Mononuclear cell (primary cell): ENCODE measurements around the gene SNRPA1. TPM values are rescaled to one million over a fixed set of nuclear protein-coding genes. Genes with fewer than 3 reads are reported as not detected.

Source experiments
- H3K27me3 ChIP-seq: 2 replicates; pipeline ENCODE4 v1.6.0; 2011; ENCODE audit warnings: low read length, control low read depth; ENCODE audit not compliant: insufficient read depth
- H3K4me1 ChIP-seq: 2 replicates; pipeline ENCODE4 v1.5.1; 2011; ENCODE audit warnings: mild to moderate bottlenecking, low read length, control low read depth; ENCODE audit not compliant: insufficient read depth
- H3K4me3 ChIP-seq: 2 replicates; pipeline ENCODE4 v1.5.1; 2011; ENCODE audit warnings: mild to moderate bottlenecking, low read length, moderate library complexity
- H3K9me3 ChIP-seq: 2 replicates; pipeline ENCODE4 v1.5.1; 2011; ENCODE audit warnings: low read depth, mild to moderate bottlenecking, control low read depth, low read length
- total RNA-seq: library from RNA; depleted of rRNA; stranded (reverse); fragments of >200 nt; gene quantifications from one replicate; pipeline ENCODE4 v1.2.3, GENCODE V29; 2012

Gene SNRPA1
- total RNA-seq, 1 donor = 76.1 TPM

- H3K4me3 ChIP-seq = no peak overlapping the region
- peaks cover 83% of the 10 kb centered on the region for H3K4me1 ChIP-seq
- H3K27me3 ChIP-seq = no peaks in the 10 kb centered on the region
- no peaks in the 10 kb centered on the region for H3K9me3 ChIP-seq
Observed at GRCh38 chr15:101248274-101248673, 46.8 kb downstream of the SNRPA1 start.

GRCh38 chr15:101246824-101247745 is 48.0 kb downstream of the SNRPA1 start:
- no peaks in the 10 kb centered on the region for H3K9me3 ChIP-seq
- no peaks in the 10 kb centered on the region for H3K27me3 ChIP-seq
- H3K4me3 ChIP-seq = no peak overlapping the region
- H3K4me1 ChIP-seq = peaks cover 87% of the 10 kb centered on the region

DNA sequence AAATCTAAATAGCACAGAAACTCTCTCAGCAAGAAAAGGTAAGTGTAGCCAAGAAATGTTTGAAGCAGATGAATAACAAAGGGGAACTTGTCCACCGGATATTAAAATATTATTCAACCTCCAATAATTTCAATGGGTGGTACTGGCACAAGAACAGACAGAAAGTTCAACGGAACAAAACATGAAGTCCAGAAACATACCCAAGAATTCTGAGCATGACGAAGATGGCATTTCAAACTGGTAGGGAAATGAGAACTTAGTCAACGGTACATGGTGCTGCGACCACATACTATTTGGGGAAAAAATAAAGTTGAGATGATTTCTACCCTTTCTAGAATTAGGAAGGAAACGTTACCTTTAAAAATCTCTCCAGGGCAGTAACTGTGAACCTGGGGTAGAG is 48.7 kb downstream of the SNRPA1 start:
- H3K9me3 ChIP-seq = no peaks in the 10 kb centered on the region
- peaks cover 94% of the 10 kb centered on the region for H3K4me1 ChIP-seq
- no peaks in the 10 kb centered on the region for H3K27me3 ChIP-seq
- no peak overlapping the region for H3K4me3 ChIP-seq

- H3K27me3 ChIP-seq = no peaks in the 10 kb centered on the region
- no peak overlapping the region for H3K4me3 ChIP-seq
- peaks cover 99% of the 10 kb centered on the region for H3K4me1 ChIP-seq
- no peaks in the 10 kb centered on the region for H3K9me3 ChIP-seq
Observed at GRCh38 chr15:101244889-101245668, 50.0 kb downstream of the SNRPA1 start.

- H3K4me1 ChIP-seq = peaks cover 99% of the 10 kb centered on the region
- no peaks in the 10 kb centered on the region for H3K27me3 ChIP-seq
- H3K9me3 ChIP-seq = no peaks in the 10 kb centered on the region
Observed at GRCh38 chr15:101244036-101244781, 50.8 kb downstream of the SNRPA1 start.

DNA sequence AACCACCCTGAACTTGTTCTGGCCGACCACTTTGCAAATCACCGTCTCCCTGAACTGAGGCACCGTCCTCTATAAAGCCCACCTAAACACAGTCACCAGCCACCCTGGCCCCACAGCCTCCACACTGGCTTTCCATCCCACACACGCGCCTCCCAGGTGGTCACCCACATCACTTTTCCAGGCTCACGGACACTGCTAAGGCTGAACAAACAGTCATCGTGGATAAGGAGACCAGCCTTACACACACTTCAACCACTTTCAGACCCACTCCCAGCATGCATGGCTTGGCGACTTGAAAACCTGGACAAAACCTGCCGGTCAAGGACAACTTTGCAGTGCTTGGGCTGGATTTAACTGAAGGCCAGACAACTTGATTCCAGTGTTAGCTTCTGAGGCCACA is 51.6 kb downstream of the SNRPA1 start:
- peaks cover 99% of the 10 kb centered on the region for H3K4me1 ChIP-seq
- no peak overlapping the region for H3K4me3 ChIP-seq
- H3K27me3 ChIP-seq = no peaks in the 10 kb centered on the region
- H3K9me3 ChIP-seq = no peaks in the 10 kb centered on the region

More at GRCh38 chr15:101244036-101244781, 50.8 kb downstream of the SNRPA1 start:
- H3K4me3 ChIP-seq = no peak overlapping the region

- H3K27me3 ChIP-seq = no peaks in the 10 kb centered on the region
- peaks cover 99% of the 10 kb centered on the region for H3K4me1 ChIP-seq
- H3K9me3 ChIP-seq = no peaks in the 10 kb centered on the region
- H3K4me3 ChIP-seq = no peak overlapping the region
Observed at GRCh38 chr15:101242999-101243336, 52.1 kb downstream of the SNRPA1 start.

DNA sequence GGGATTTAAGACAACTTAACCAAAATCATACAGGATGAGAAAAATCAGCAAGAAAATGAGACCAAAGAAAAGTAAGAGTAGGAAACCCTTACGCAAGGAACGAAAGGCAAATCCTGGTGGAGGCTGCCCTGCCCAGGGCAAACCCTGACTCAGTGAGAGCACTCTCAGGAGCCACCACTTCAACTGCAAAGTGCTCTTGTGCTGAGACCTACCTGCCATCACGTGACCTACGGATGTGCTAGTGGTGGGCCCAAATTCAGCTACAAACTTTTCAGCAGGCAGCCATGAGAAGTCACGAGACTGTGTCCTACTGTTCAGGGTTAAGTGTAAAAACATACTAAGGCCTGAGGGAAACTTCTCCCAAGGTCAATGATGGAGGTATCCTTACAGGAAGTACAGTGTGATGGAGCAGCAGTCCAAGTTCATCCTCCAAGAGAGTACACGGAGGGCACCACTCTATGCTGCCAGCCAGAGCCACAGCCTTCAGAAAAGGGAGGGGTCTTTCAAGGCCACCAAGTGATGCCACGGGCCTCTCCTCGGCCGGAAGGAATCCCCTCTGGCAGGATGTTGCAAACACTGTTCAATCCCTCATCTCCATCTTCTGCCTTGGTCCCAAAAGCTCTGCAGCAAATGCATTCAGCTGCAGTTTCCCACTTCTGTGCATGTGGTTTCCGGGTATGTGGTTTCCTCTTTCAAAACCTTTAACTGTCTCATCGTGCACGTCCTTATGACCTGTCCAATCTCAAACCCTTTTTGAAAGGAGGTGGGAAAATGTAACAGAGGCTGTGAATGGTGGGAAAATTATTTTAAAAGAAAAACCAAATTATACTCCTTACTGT is 52.7 kb downstream of the SNRPA1 start:
- H3K27me3 ChIP-seq = no peaks in the 10 kb centered on the region
- peak overlapping the region; percentile 21 for H3K4me3 ChIP-seq
- H3K4me1 ChIP-seq = peaks cover 100% of the 10 kb centered on the region
- H3K9me3 ChIP-seq = no peaks in the 10 kb centered on the region

- H3K4me3 ChIP-seq = no peak overlapping the region
- no peaks in the 10 kb centered on the region for H3K27me3 ChIP-seq
- peaks cover 100% of the 10 kb centered on the region for H3K4me1 ChIP-seq
- no peaks in the 10 kb centered on the region for H3K9me3 ChIP-seq
Observed at GRCh38 chr15:101240358-101240757, 54.7 kb downstream of the SNRPA1 start.

DNA sequence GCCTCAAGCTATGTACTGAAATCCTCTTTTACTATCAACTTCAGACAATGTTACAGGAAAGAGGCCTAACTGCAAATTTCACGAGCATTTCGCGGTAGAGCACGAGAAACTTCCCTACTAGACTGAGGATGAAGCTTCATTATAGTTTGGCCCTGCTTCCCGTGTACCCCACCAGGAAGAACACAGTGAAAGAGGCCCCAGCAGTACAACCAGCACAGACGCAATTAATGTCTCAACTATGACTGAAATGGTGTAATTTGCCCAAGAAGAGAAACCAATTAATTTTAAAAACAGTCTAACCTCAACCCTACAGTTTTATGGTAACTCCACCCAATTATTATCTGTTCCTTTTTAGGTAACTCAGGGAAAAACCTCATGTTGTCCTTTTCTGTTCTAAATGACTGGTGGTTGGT is 55.3 kb downstream of the SNRPA1 start:
- Histone ChIP-seq H3K27me3 (no peaks in the 10 kb centered on the region), H3K4me3 (no peak overlapping the region), H3K4me1 (peaks cover 99% of the 10 kb centered on the region), H3K9me3 (no peaks in the 10 kb centered on the region)

GRCh38 chr15:101237251-101237650 is 57.8 kb downstream of the SNRPA1 start:
- H3K4me3 ChIP-seq = no peak overlapping the region

DNA sequence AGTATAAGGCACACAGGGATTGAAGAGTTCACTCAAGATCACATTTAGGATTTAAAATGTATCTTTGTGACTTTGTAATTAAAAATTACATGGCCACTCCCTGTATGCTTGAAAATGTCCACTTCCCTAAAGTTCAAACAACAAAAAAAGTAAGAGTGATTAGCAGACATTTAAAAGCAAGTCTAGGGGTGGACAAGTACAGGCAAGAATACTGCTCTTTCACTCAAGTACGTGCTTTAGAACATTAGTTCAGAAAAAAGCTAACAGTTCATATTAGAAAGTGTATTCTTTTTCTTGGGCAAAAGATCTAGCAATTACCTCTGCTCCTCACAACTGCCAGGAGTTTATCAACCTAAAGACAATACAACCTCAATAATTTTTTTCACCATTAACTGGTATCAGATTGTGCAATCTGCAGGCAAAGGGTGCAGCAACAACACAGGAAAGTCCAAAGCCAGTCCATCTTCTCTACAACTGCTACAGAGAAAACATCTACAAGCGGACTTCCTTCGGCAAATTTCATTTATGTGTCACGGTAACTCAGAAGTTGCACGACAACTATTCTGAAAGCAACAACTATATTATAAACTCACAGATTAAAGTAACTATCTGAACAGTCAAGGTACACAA is 61.3 kb downstream of the SNRPA1 start:
- Histone ChIP-seq H3K4me1 (peaks cover 53% of the 10 kb centered on the region), H3K9me3 (peaks cover 5% of the 10 kb centered on the region), H3K4me3 (no peak overlapping the region), H3K27me3 (no peaks in the 10 kb centered on the region)

More at GRCh38 chr15:101237251-101237650, 57.8 kb downstream of the SNRPA1 start:
- Histone ChIP-seq H3K4me1 (peaks cover 88% of the 10 kb centered on the region), H3K27me3 (no peaks in the 10 kb centered on the region), H3K9me3 (no peaks in the 10 kb centered on the region)

DNA sequence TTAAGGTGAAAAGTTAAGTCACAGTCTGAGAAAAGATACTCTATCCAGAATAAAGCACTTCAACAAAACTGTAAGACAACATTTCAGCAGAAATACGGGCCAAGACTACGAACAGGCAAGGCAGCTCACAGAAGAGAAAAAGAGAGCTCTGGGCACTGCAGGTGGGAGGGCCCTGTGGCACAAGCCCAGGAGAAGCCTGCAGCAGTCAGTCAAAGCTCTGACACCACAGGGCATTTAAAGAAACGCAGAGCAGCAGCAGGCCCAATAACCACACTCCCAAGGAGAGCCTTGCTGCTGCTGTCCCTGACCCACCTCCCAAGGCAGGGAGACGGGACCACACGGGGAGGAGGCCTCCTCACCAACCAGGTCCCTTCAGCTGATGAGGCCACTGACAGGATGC is 62.4 kb downstream of the SNRPA1 start:
- Histone ChIP-seq H3K9me3 (peaks cover 14% of the 10 kb centered on the region), H3K4me3 (no peak overlapping the region), H3K4me1 (peaks cover 42% of the 10 kb centered on the region), H3K27me3 (no peaks in the 10 kb centered on the region)
